Kidney epithelial cell (primary cell): ENCODE results near the gene CALCR. TPM values are rescaled to one million over a fixed set of nuclear protein-coding genes. Genes with fewer than 3 reads are reported as not detected.
"Not testable (repeated sequence)": the region's sequence is repeated elsewhere in the genome, so short reads cannot be mapped to it uniquely, and the experiment has no call there.

Experiments
- DNase-seq: peaks from one replicate; pipeline ENCODE4 v3.0.0-alpha.2; 2010; ENCODE audit warnings: low read depth
- H3K27me3 ChIP-seq: 2 replicates; pipeline ENCODE4 v1.6.0; 2011; ENCODE audit warnings: low read length; ENCODE audit not compliant: control insufficient read depth, insufficient read depth
- H3K36me3 ChIP-seq: 2 replicates; pipeline ENCODE4 v1.5.1; 2011; ENCODE audit warnings: low read length; ENCODE audit not compliant: control insufficient read depth, insufficient read depth
- H3K4me3 ChIP-seq: 2 replicates; pipeline ENCODE4 v1.5.1; 2011; ENCODE audit warnings: low read depth, mild to moderate bottlenecking, control low read depth, low read length
- total RNA-seq: library from RNA; depleted of rRNA; stranded (reverse); fragments of >200 nt; gene quantifications from 2 replicates; pipeline ENCODE4 v1.2.3, GENCODE V29; 2015
- TF ChIP-seq, protein P1 (sequence below): IDR thresholded peaks from 2 replicates; pipeline ENCODE4 v1.5.1; 2011; ENCODE audit warnings: mild to moderate bottlenecking, moderate library complexity, low read length, control low read depth, inconsistent platforms; ENCODE audit not compliant: insufficient read depth, poor library complexity, severe bottlenecking

The CALCR gene
- total RNA-seq, 1 donor from 2014 or later: not detected

DNA sequence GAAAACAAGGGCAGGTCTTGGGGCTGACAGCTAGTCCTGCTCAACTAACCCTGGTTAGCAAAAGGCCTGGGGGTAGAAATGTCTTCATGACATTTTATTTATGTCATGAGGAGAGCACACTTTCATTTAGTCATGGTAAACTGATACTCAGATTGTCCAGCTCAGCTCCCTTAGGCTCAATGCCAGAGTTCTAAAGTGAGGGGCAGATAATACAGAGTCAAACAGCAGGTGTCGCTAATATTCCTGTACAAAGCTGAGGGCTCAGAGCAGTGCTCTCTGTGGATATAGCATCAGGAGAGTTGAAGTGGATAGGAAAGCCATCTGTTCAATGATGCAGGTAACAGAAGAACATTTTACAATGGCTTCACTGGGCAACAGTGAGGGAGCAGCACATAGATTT lies 26.8 kb upstream of the CALCR start:
- TF ChIP-seq, protein P1, sequence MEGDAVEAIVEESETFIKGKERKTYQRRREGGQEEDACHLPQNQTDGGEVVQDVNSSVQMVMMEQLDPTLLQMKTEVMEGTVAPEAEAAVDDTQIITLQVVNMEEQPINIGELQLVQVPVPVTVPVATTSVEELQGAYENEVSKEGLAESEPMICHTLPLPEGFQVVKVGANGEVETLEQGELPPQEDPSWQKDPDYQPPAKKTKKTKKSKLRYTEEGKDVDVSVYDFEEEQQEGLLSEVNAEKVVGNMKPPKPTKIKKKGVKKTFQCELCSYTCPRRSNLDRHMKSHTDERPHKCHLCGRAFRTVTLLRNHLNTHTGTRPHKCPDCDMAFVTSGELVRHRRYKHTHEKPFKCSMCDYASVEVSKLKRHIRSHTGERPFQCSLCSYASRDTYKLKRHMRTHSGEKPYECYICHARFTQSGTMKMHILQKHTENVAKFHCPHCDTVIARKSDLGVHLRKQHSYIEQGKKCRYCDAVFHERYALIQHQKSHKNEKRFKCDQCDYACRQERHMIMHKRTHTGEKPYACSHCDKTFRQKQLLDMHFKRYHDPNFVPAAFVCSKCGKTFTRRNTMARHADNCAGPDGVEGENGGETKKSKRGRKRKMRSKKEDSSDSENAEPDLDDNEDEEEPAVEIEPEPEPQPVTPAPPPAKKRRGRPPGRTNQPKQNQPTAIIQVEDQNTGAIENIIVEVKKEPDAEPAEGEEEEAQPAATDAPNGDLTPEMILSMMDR: no peak
- no peak overlapping the region for H3K4me3 ChIP-seq
- no peak for DNase-seq
- H3K36me3 ChIP-seq: no peaks in the 10 kb centered on the region
- H3K27me3 ChIP-seq: no peaks in the 10 kb centered on the region

DNA sequence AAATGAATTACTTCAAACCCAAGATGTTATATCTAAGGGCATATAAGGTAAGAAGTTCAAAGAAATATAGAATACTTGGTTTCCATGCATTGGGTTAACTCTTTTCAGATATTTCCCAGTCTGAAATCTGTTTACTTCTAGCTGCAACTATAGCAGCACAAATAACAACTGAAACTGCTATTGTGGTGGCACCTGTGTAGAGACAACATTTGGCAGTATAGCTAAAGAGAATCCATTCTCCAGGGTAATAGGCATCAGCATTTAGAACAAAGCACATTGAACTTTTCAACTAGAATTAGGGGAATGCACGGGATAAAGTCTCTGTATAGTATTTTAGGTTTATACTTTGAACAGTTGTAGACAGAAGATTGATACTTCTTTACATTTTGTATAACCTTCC lies 19.7 kb upstream of the CALCR start:
- no peak for DNase-seq
- H3K27me3 ChIP-seq: no peaks in the 10 kb centered on the region
- TF ChIP-seq, protein P1: no peak

GRCh38 chr7:93592588-93593266 lies 18.2 kb upstream of the CALCR start:
- TF ChIP-seq, protein P1: no peak
- Histone ChIP-seq H3K4me3 (no peak overlapping the region), H3K36me3 (no peaks in the 10 kb centered on the region), H3K27me3 (no peaks in the 10 kb centered on the region)
- DNase-seq: no peak

More for the DNA sequence above, 19.7 kb upstream of the CALCR start:
- Histone ChIP-seq H3K36me3 (no peaks in the 10 kb centered on the region), H3K4me3 (no peak overlapping the region)

- not testable (repeated sequence) for DNase-seq, H3K27me3 ChIP-seq, H3K4me3 ChIP-seq, H3K36me3 ChIP-seq
Observed at GRCh38 chr7:93591224-93592050, 16.9 kb upstream of the CALCR start.

DNA sequence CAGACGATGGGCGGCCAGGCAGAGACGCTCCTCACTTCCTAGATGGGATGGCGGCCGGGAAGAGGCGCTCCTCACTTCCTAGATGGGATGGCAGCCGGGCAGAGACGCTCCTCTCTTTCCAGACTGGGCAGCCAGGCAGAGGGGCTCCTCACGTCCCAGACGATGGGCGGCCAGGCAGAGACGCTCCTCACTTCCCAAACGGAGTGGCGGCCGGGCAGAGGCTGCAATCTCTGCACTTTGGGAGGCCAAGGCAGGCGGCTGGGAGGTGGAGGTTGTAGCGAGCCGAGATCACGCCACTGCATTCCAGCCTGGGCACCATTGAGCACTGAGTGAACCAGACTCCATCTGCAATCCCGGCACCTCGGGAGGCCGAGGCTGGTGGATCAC lies 11.9 kb upstream of the CALCR start:
- not testable (repeated sequence) for H3K27me3 ChIP-seq, DNase-seq, H3K36me3 ChIP-seq, H3K4me3 ChIP-seq

- not testable (repeated sequence) for H3K4me3 ChIP-seq, H3K36me3 ChIP-seq, H3K27me3 ChIP-seq, DNase-seq
Observed at GRCh38 chr7:93585694-93586478, 11.4 kb upstream of the CALCR start.

GRCh38 chr7:93579431-93579830 lies 4.9 kb upstream of the CALCR start:
- TF ChIP-seq, protein P1: no peak
- H3K36me3 ChIP-seq: no peaks in the 10 kb centered on the region
- peaks cover 19% of the 10 kb centered on the region for H3K27me3 ChIP-seq
- H3K4me3 ChIP-seq: no peak overlapping the region
- no peak for DNase-seq
